Stomach (tissue), 9 donors: ENCODE measurements around the gene ALAD. TPM values are rescaled to one million over a fixed set of nuclear protein-coding genes. Genes with fewer than 3 reads are reported as not detected.
A peak's percentile ranks its signal among the peaks of the same experiment; 100 is the strongest.

Experiments
- DNase-seq, 2 donors: peaks; one replicate each; pipeline versions ENCODE4 v3.0.0 to v3.0.0-alpha.2; 2013 to 2019
- H3K27ac ChIP-seq, 5 donors: fragments of 200-600 bp in 4 of 5; sonication (generic) in 4 of 5; one replicate each; pipeline ENCODE4 v1.5.1; 2013 to 2019; ENCODE audit warnings: mild to moderate bottlenecking in 1 of 5, moderate library complexity in 1 of 5
- H3K27me3 ChIP-seq, 3 donors: fragments of 200-600 bp; sonication (generic); one replicate each; pipeline ENCODE4 v1.5.1; 2017 to 2019; ENCODE audit warnings: mixed run types in 1 of 3
- H3K36me3 ChIP-seq, 4 donors: fragments of 200-600 bp; sonication (generic); 1 replicate in 3 of 4; 2 replicates in 1 of 4; pipeline ENCODE4 v1.5.1; 2016 to 2019
- H3K4me1 ChIP-seq, 4 donors: fragments of 200-600 bp; sonication (generic); one replicate each; pipeline ENCODE4 v1.5.1; 2016 to 2019
- H3K4me3 ChIP-seq, 4 donors: fragments of 200-600 bp; sonication (generic) in 3 of 4; one replicate each; pipeline ENCODE4 v1.5.1; 2016 to 2019; ENCODE audit warnings: mild to moderate bottlenecking in 1 of 4
- H3K9me3 ChIP-seq, 4 donors: fragments of 200-600 bp; sonication (generic); one replicate each; pipeline ENCODE4 v1.5.1; 2016 to 2019
- EP300 ChIP-seq: sonication (generic); formaldehyde crosslinking; IDR thresholded peaks from one replicate; pipeline ENCODE4 v1.6.1; 2017; ENCODE audit warnings: antibody characterized with exemption
- POLR2A ChIP-seq, 4 donors: fragments of 450-650 bp; IDR thresholded peaks; one replicate each; pipeline ENCODE4 v1.6.1; 2016; ENCODE audit warnings: antibody characterized with exemption in 4 of 4, control low read depth in 2 of 4, mild to moderate bottlenecking in 1 of 4, moderate library complexity in 1 of 4
- POLR2AphosphoS5 ChIP-seq, 3 donors: sonication (generic); formaldehyde crosslinking; IDR thresholded peaks; one replicate each; pipeline ENCODE4 v1.6.1; 2016; ENCODE audit warnings: antibody characterized with exemption in 3 of 3
- WGBS, 5 donors: extraction: QIAGEN DNeasy Blood & Tissue Kit in 3 of 5; methylation state at CpG; one replicate each; pipeline versions ENCODE4 v1.1.5 to v1.1.7; 2013 to 2018; 5-methylcytosine and 5-hydroxymethylcytosine counted together
- intact Hi-C: fragments of 100-400 bp; cut with DNase I; formaldehyde crosslinking; loops from one replicate; pipeline ENCODE4 v1.15.1; 2023; ENCODE audit warnings: low total_unique reads
- polyA plus RNA-seq, 3 donors: library from polyadenylated mRNA; stranded (reverse); fragments of 200-250 nt; gene quantifications; one replicate each; pipeline ENCODE4 v1.2.3, GENCODE V29; 2013
- total RNA-seq, 5 donors: library from RNA; depleted of rRNA; stranded (reverse); fragments of >200 nt; gene quantifications; one replicate each; pipeline versions ENCODE4 v1.1.0 to v1.2.3, GENCODE V29; 2014 to 2016
- TF ChIP-seq, protein P1 (sequence below), 7 experiments: fragments of 450-650 bp in 4 of 7; fragments of 200-600 bp in 3 of 7; sonication (generic) in 3 of 7; IDR thresholded peaks; one replicate each; pipeline ENCODE4 v1.5.1; 2016 to 2019; ENCODE audit warnings: antibody characterized with exemption in 7 of 7, control low read depth in 2 of 7, mild to moderate bottlenecking in 1 of 7
- donor health status: healthy with polysubstance abuse.
- donor health status: Bipolar disorder and iron deficiency.
- donor health status: healthy.

Gene ALAD
- total and polyA plus RNA-seq, 8 donors = 30.8 to 102 (median 52.5) TPM

- Histone ChIP-seq H3K4me1 (peaks cover 2 to 39% (median 26%) of the 10 kb centered on the region in 4 donors), H3K36me3 (peaks cover 0 to 17% (median 2%) of the 10 kb centered on the region in 4 donors), H3K4me3 (no peak overlapping the region), H3K27ac (no peak overlapping the region), H3K9me3 (no peaks in the 10 kb centered on the region), H3K27me3 (peaks cover 0 to 11% (median 0%) of the 10 kb centered on the region in 3 donors)
- TF ChIP-seq POLR2AphosphoS5 (IDR thresholded peaks at IDR 0.05) = no peak
- TF ChIP-seq, protein P1, sequence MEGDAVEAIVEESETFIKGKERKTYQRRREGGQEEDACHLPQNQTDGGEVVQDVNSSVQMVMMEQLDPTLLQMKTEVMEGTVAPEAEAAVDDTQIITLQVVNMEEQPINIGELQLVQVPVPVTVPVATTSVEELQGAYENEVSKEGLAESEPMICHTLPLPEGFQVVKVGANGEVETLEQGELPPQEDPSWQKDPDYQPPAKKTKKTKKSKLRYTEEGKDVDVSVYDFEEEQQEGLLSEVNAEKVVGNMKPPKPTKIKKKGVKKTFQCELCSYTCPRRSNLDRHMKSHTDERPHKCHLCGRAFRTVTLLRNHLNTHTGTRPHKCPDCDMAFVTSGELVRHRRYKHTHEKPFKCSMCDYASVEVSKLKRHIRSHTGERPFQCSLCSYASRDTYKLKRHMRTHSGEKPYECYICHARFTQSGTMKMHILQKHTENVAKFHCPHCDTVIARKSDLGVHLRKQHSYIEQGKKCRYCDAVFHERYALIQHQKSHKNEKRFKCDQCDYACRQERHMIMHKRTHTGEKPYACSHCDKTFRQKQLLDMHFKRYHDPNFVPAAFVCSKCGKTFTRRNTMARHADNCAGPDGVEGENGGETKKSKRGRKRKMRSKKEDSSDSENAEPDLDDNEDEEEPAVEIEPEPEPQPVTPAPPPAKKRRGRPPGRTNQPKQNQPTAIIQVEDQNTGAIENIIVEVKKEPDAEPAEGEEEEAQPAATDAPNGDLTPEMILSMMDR (IDR thresholded peaks at IDR 0.05) = peak in 1 of 7 experiments; percentile 7
- 81 to 94% (median 90%) methylated on average over 4 of the region's 4 CpGs for WGBS, 5 donors
- intact Hi-C loops = no loop called here
- DNase-seq = no peak
These were observed 46.0 kb downstream of the ALAD start for GRCh38 chr9:113355040-113355596.

GRCh38 chr9:113352411-113352810, 48.7 kb downstream of the ALAD start:
- no peak for TF ChIP-seq EP300
- TF ChIP-seq POLR2A (IDR thresholded peaks at IDR 0.05) = no peak
- TF ChIP-seq POLR2AphosphoS5 (IDR thresholded peaks at IDR 0.05) = no peak
- TF ChIP-seq, protein P1 (IDR thresholded peaks at IDR 0.05) = no peak
- H3K27ac ChIP-seq = no peak overlapping the region
- H3K9me3 ChIP-seq = no peaks in the 10 kb centered on the region
- no peak overlapping the region for H3K4me3 ChIP-seq
- peaks cover 5 to 39% (median 27%) of the 10 kb centered on the region in 4 donors for H3K4me1 ChIP-seq
- H3K36me3 ChIP-seq = peaks cover 0 to 12% (median 2%) of the 10 kb centered on the region in 4 donors
- no peak for DNase-seq
- 64 to 79% (median 71%) methylated on average over 1 of the region's 1 CpG for WGBS, 5 donors
- intact Hi-C loops = no loop called here
- peaks cover 0 to 19% (median 0%) of the 10 kb centered on the region in 3 donors for H3K27me3 ChIP-seq

GRCh38 chr9:113352006-113352405, 49.1 kb downstream of the ALAD start:
- Histone ChIP-seq H3K9me3 (no peaks in the 10 kb centered on the region), H3K27me3 (peaks cover 0 to 19% (median 0%) of the 10 kb centered on the region in 3 donors), H3K4me3 (no peak overlapping the region), H3K36me3 (peaks cover 0 to 12% (median 2%) of the 10 kb centered on the region in 4 donors), H3K4me1 (peaks cover 5 to 35% (median 27%) of the 10 kb centered on the region in 4 donors), H3K27ac (peak overlapping the region in 2 of 5 donors; percentile 39 to 83)
- WGBS, 5 donors = 63 to 81% (median 79%) methylated on average over 6 of the region's 6 CpGs
- TF ChIP-seq POLR2A (IDR thresholded peaks at IDR 0.05) = no peak
- no peak for TF ChIP-seq POLR2AphosphoS5 (IDR thresholded peaks at IDR 0.05)
- TF ChIP-seq, protein P1 (IDR thresholded peaks at IDR 0.05) = no peak
- TF ChIP-seq EP300 = no peak
- intact Hi-C loops = no loop called here
- DNase-seq = no peak

DNA sequence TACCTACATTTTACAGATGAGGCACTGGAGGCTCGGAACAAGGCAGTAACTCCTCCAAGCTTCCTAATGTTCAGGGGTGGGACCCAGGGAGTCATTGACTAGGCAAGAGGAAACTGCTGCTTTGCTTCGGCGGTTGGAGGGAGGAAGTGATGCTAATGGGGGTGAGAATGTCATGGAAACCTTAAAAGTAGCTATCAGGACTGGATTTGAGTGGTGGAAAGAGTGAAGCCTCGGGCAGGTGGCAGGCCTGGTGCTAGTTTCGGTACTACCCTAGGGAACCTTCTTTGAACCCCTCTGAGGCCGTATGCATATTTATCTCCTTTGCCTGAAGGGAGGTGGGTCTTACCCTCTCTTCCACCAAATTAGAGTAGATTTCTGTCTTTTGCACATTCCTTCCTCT, 50.1 kb downstream of the ALAD start:
- intact Hi-C loops = no loop called here
- TF ChIP-seq POLR2A (IDR thresholded peaks at IDR 0.05) = no peak
- no peak for TF ChIP-seq POLR2AphosphoS5 (IDR thresholded peaks at IDR 0.05)
- TF ChIP-seq EP300 = no peak
- TF ChIP-seq, protein P1 (IDR thresholded peaks at IDR 0.05) = no peak
- DNase-seq = peak in 1 of 2 donors; percentile 48

More for the DNA sequence above, 50.1 kb downstream of the ALAD start:
- Histone ChIP-seq H3K9me3 (no peaks in the 10 kb centered on the region), H3K4me1 (peaks cover 5 to 29% (median 25%) of the 10 kb centered on the region in 4 donors), H3K36me3 (peaks cover 0 to 11% (median 2%) of the 10 kb centered on the region in 4 donors), H3K27me3 (peaks cover 0 to 19% (median 0%) of the 10 kb centered on the region in 3 donors), H3K27ac (peak overlapping the region in 4 of 5 donors; percentile 2 to 83 (median 76)), H3K4me3 (peak overlapping the region in 1 of 4 donors; percentile 73)
- 50 to 61% (median 52%) methylated on average over 6 of the region's 6 CpGs for WGBS, 5 donors
